K562 (cell line): ENCODE results near the gene HMGN2. TPM values are rescaled to one million over a fixed set of nuclear protein-coding genes. Genes with fewer than 3 reads are reported as not detected.

Source experiments
- ARID4B ChIP-seq: sonication (generic); formaldehyde crosslinking; IDR thresholded peaks from 2 replicates; pipeline ENCODE4 v1.8.0; 2022; ENCODE audit warnings: mild to moderate bottlenecking, missing genetic modification reagents
- ELF4 ChIP-seq: fragments of 450-650 bp; formaldehyde crosslinking; IDR thresholded peaks from 2 replicates; pipeline ENCODE4 v1.4.0; 2022; ENCODE audit warnings: missing genetic modification characterization
- ESRRB ChIP-seq: fragments of 250-450 bp; sonication (Bioruptor Pico); IDR thresholded peaks from 2 replicates; pipeline ENCODE4 v1.5.0; 2020; ENCODE audit warnings: mild to moderate bottlenecking, moderate library complexity, borderline replicate concordance
- FOXO4 ChIP-seq: fragments of 450-650 bp; formaldehyde crosslinking; IDR thresholded peaks from 2 replicates; pipeline ENCODE4 v1.4.0; 2020; ENCODE audit warnings: mild to moderate bottlenecking, moderate library complexity
- GABPA ChIP-seq: fragments of 200-800 bp; sonication (Bioruptor generic); conservative IDR thresholded peaks from 2 replicates; pipeline ENCODE4 v1.6.1; 2016; ENCODE audit warnings: low read depth, missing genetic modification characterization, missing compliant biosample characterization
- HEY1 ChIP-seq: fragments of 250-450 bp; sonication (Bioruptor Pico); IDR thresholded peaks from 2 replicates; pipeline ENCODE4 v1.5.0; 2020; ENCODE audit warnings: mild to moderate bottlenecking, moderate library complexity, borderline replicate concordance
- STAT5B ChIP-seq: fragments of 250-450 bp; sonication (Bioruptor Pico); IDR thresholded peaks from 2 replicates; pipeline ENCODE4 v1.8.0; 2021; ENCODE audit warnings: mild to moderate bottlenecking, inconsistent platforms
- SUPT5H ChIP-seq: fragments of 450-650 bp; IDR thresholded peaks from 2 replicates; pipeline ENCODE4 v1.6.1; 2016
- TAL1 ChIP-seq: fragments of 450-650 bp; IDR thresholded peaks from 2 replicates; pipeline ENCODE4 v1.6.1; 2016; ENCODE audit warnings: mild to moderate bottlenecking
- ZFP30 ChIP-seq: fragments of 250-450 bp; sonication (Bioruptor Pico); IDR thresholded peaks from 2 replicates; pipeline ENCODE4 v1.8.0; 2022; ENCODE audit warnings: moderate library complexity, mild to moderate bottlenecking, inconsistent platforms, borderline replicate concordance
- ZNF551 ChIP-seq: fragments of 250-450 bp; sonication (Bioruptor Pico); IDR thresholded peaks from 2 replicates; pipeline ENCODE4 v1.5.0; 2021; ENCODE audit warnings: mild to moderate bottlenecking, moderate library complexity
- ZNF644 ChIP-seq: fragments of 200-800 bp; sonication (Bioruptor generic); IDR thresholded peaks from 2 replicates; pipeline ENCODE4 v1.6.1; 2016; ENCODE audit warnings: low read depth, missing genetic modification characterization, missing compliant biosample characterization
- polyA plus RNA-seq, 8 experiments: library from polyadenylated mRNA; depleted of rRNA in 4 of 8; stranded (reverse) in 5 of 8; unstranded in 3 of 8; fragments of >200 nt; fragmentation: Nextera tagmentation in 2 of 8; fragmentation: Illumina TruSeq in 1 of 8; extraction: Ambion mirVana in 2 of 8; extraction: Trizol in 1 of 8; gene quantifications; 2 replicates each; pipeline versions ENCODE4 v1.2.1 to v1.2.3, GENCODE V29; 2011 to 2014; ENCODE audit warnings: inconsistent platforms in 1 of 8, missing spikeins in 1 of 8
- total RNA-seq, 7 experiments: library from RNA; depleted of rRNA in 6 of 7; stranded (reverse); fragments of >200 nt in 6 of 7; fragmentation: Illumina TruSeq in 2 of 7; extraction: Trizol in 2 of 7; gene quantifications; 2 replicates each; pipeline versions ENCODE4 v1.2.1 to v1.2.3, GENCODE V29; 2011 to 2021; ENCODE audit warnings: low replicate concordance in 1 of 7
- TF ChIP-seq, protein P1 (sequence below), 2 experiments: fragments of 450-650 bp; IDR thresholded peaks; 2 replicates each; pipeline ENCODE4 v1.6.1; 2018; ENCODE audit warnings: mild to moderate bottlenecking in 2 of 2, low read depth in 1 of 2; ENCODE audit not compliant: partially characterized antibody in 2 of 2
- TF ChIP-seq, protein P2 (sequence below): fragments of 450-650 bp; formaldehyde crosslinking; conservative IDR thresholded peaks from 2 replicates; pipeline ENCODE4 v1.4.0; 2022; ENCODE audit warnings: mild to moderate bottlenecking, missing genetic modification characterization

Gene HMGN2
- total and polyA plus RNA-seq, 9 of the 15 experiments (the other 6 are each of a cell fraction or from before 2014, with no cell fraction given), result 370 to 1,354 (median 965) TPM

GRCh38 chr1:26470878-26471497, 1.3 kb upstream of the HMGN2 start (continued):
- TF ChIP-seq FOXO4 (CRISPR knock-in tag), result 0 out of 2 replicates have a peak, but pooled peaks have one; percentile 16
- TF ChIP-seq SUPT5H, result 0 out of 2 replicates have a peak, but pooled peaks have one; percentile 8
- TF ChIP-seq ZFP30 (CRISPR knock-in tag), result no peak
- no peak for TF ChIP-seq STAT5B (CRISPR knock-in tag)
- TF ChIP-seq ARID4B, result 0 out of 2 replicates have a peak, but pooled peaks have one; percentile 15
- TF ChIP-seq ZNF551 (CRISPR knock-in tag), result 0 out of 2 replicates have a peak, but pooled peaks have one; percentile 72
- TF ChIP-seq, protein P1, sequence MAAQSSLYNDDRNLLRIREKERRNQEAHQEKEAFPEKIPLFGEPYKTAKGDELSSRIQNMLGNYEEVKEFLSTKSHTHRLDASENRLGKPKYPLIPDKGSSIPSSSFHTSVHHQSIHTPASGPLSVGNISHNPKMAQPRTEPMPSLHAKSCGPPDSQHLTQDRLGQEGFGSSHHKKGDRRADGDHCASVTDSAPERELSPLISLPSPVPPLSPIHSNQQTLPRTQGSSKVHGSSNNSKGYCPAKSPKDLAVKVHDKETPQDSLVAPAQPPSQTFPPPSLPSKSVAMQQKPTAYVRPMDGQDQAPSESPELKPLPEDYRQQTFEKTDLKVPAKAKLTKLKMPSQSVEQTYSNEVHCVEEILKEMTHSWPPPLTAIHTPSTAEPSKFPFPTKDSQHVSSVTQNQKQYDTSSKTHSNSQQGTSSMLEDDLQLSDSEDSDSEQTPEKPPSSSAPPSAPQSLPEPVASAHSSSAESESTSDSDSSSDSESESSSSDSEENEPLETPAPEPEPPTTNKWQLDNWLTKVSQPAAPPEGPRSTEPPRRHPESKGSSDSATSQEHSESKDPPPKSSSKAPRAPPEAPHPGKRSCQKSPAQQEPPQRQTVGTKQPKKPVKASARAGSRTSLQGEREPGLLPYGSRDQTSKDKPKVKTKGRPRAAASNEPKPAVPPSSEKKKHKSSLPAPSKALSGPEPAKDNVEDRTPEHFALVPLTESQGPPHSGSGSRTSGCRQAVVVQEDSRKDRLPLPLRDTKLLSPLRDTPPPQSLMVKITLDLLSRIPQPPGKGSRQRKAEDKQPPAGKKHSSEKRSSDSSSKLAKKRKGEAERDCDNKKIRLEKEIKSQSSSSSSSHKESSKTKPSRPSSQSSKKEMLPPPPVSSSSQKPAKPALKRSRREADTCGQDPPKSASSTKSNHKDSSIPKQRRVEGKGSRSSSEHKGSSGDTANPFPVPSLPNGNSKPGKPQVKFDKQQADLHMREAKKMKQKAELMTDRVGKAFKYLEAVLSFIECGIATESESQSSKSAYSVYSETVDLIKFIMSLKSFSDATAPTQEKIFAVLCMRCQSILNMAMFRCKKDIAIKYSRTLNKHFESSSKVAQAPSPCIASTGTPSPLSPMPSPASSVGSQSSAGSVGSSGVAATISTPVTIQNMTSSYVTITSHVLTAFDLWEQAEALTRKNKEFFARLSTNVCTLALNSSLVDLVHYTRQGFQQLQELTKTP (IDR thresholded peaks at IDR 0.05; ENCODE audit: low read depth in 1 of 2, partially characterized antibody in 2 of 2), result no peak
- TF ChIP-seq, protein P2, sequence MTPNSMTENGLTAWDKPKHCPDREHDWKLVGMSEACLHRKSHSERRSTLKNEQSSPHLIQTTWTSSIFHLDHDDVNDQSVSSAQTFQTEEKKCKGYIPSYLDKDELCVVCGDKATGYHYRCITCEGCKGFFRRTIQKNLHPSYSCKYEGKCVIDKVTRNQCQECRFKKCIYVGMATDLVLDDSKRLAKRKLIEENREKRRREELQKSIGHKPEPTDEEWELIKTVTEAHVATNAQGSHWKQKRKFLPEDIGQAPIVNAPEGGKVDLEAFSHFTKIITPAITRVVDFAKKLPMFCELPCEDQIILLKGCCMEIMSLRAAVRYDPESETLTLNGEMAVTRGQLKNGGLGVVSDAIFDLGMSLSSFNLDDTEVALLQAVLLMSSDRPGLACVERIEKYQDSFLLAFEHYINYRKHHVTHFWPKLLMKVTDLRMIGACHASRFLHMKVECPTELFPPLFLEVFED, result 0 out of 2 replicates have a peak, but pooled peaks have one; percentile 38
- no peak for TF ChIP-seq ZNF644 (tag)
- no peak for TF ChIP-seq HEY1 (CRISPR knock-in tag)
- TF ChIP-seq ELF4 (CRISPR knock-in tag), result peak; percentile 58; the same call in 1 of the 2 replicates
- TF ChIP-seq ESRRB, result no peak
- no peak for TF ChIP-seq TAL1
- no peak for TF ChIP-seq GABPA (tag)
